HFF-Myc (cell line): ENCODE measurements around the gene FANCG.

Experiments
- DNase-seq: peaks from one replicate; pipeline ENCODE4 v3.0.0-alpha.2; 2011; ENCODE audit warnings: low read depth; ENCODE audit errors: extremely low read depth
- H3K4me3 ChIP-seq: replicated peaks from 2 replicates; pipeline ENCODE4 v1.5.1; 2011; ENCODE audit warnings: low read depth, mild to moderate bottlenecking, control low read depth, low read length
- CTCF ChIP-seq: IDR thresholded peaks from 2 replicates; pipeline ENCODE4 v1.5.1; 2012; ENCODE audit warnings: mild to moderate bottlenecking, low read depth, low read length, control low read depth; ENCODE audit errors: missing control alignments

Gene FANCG

GRCh38 chr9:35051069-35051967 lies 28.4 kb downstream of the FANCG start:
- no peak overlapping the region for H3K4me3 ChIP-seq
- no peak for DNase-seq
- peak; percentile 68 for TF ChIP-seq CTCF

DNA sequence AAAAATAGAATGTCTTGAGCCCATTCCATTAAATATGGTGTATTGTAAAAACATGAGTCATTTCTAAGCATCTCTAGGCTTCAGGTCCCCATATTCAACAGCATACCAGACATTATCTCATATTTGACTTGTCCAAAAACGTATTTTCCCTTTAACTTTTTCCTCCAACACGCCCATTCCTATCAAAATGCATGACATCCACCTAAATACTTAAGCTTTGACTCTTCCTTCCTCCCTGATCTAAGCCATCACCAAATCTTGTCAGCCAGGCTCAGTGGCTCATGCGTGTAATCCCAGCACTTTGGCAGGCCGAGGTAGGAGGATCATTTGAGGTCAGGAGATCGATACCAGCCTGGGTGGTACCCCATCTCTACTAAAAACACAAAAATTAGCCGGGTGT lies 31.2 kb downstream of the FANCG start:
- TF ChIP-seq CTCF = no peak
- DNase-seq = no peak
- H3K4me3 ChIP-seq = no peak overlapping the region

DNA sequence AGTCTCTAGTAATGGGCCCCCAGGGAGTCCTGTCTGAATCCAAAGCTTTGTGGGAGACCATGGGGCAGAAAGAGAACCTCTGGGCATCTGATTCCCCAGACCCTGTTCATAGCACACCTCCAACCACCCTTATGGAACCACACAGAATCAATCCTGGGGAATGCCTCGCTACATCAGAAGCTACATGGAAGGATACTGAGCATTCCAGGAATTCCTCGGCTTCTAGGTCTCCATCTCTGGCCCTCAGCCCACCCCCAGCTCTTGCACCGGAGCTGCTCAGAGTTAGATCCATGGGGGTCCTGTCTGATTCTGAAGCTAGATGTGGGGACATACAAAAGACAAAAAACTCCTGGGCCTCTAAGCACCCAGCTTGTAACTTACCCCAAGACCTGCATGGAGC lies 35.7 kb downstream of the FANCG start:
- no peak overlapping the region for H3K4me3 ChIP-seq
- TF ChIP-seq CTCF = no peak
- no peak for DNase-seq

GRCh38 chr9:35042891-35043545 lies 36.7 kb downstream of the FANCG start:
- no peak for TF ChIP-seq CTCF
- no peak for DNase-seq
- H3K4me3 ChIP-seq = no peak overlapping the region

- no peak for DNase-seq
- H3K4me3 ChIP-seq = no peak overlapping the region
- TF ChIP-seq CTCF = no peak
These were observed 37.6 kb downstream of the FANCG start for GRCh38 chr9:35042081-35042604.

DNA sequence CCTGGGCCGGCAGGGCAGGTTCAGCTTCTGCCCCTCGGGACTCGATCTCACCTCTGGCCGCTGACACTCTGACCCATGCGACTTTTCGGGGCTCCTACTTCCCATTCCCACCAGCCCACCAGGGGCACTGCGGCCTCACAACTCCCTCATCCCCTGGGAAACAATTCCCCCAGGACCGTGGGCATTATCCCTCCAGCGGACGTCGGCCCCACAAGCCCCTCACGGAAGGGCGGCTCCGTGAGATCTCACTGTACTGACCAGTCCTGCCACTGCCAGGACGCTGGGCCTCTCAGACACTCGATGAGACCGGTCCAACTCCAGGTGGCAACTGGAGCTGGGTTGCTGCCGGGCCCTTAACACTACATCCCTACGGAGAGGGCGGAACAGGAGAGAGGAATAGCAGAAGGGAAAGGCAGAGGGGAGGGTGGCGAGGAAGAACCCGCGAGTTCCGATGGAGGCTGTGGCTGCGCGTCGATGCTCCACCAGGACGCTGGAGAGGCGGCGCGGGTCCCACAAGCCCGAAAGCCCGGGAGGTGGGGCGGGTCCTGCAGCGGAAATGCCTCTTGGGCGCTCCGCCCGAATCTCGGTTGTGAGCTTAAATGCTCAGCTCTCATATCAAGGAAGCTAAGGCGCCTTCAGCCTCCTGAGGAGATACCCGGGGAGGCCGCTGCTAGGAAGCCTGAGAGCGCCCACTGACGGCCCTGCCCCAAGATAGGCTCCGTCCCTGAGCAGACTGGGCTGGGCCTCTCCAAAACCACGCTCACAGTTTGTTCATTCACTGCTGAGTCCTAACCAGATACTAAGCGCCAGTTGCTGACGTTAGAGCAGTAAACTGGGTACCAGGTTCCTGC lies 43.7 kb downstream of the FANCG start:
- no peak for TF ChIP-seq CTCF
- peak; percentile 26 for DNase-seq
- H3K4me3 ChIP-seq = peak overlapping the region; percentile 23
